Loucy (cell line): Measurements from ENCODE around the gene C10orf67.
"Not testable (repeated sequence)": the region's sequence is repeated elsewhere in the genome, so short reads cannot be mapped to it uniquely, and the experiment has no call there.

Experiments used
- H2AFZ ChIP-seq: fragments of 200-600 bp; sonication (generic); 2 replicates; pipeline ENCODE4 v1.6.0; 2016; ENCODE audit warnings: antibody characterized with exemption, mild to moderate bottlenecking, low read length, moderate library complexity
- H3F3A ChIP-seq: fragments of 200-600 bp; 2 replicates; pipeline ENCODE4 v1.6.0; 2016; ENCODE audit warnings: antibody characterized with exemption, low read depth, mild to moderate bottlenecking
- H3K27me3 ChIP-seq: fragments of 200-600 bp; sonication (generic); 2 replicates; pipeline ENCODE4 v1.6.1; 2014; ENCODE audit warnings: low read length, mild to moderate bottlenecking; ENCODE audit not compliant: insufficient read depth, poor library complexity, severe bottlenecking
- H3K36me3 ChIP-seq: fragments of 200-600 bp; sonication (generic); 2 replicates; pipeline ENCODE4 v1.6.1; 2016; ENCODE audit warnings: low read length; ENCODE audit not compliant: insufficient read depth
- H3K4me1 ChIP-seq: fragments of 200-600 bp; sonication (generic); 2 replicates; pipeline ENCODE4 v1.5.1; 2014; ENCODE audit warnings: low read length, mild to moderate bottlenecking; ENCODE audit not compliant: insufficient read depth, poor library complexity, severe bottlenecking
- H3K4me2 ChIP-seq: fragments of 200-600 bp; sonication (generic); 2 replicates; pipeline ENCODE4 v1.6.0; 2014; ENCODE audit warnings: antibody characterized with exemption, low read length, low read depth, mild to moderate bottlenecking; ENCODE audit not compliant: poor library complexity, severe bottlenecking
- H3K4me3 ChIP-seq: fragments of 200-600 bp; sonication (generic); 2 replicates; pipeline ENCODE4 v1.5.1; 2014; ENCODE audit warnings: low read length, mild to moderate bottlenecking, mixed read lengths; ENCODE audit not compliant: poor library complexity, severe bottlenecking
- H3K79me2 ChIP-seq: fragments of 200-600 bp; sonication (generic); 2 replicates; pipeline ENCODE4 v1.6.1; 2014; ENCODE audit warnings: low read length; ENCODE audit not compliant: insufficient read depth
- H3K9ac ChIP-seq: fragments of 200-600 bp; sonication (generic); 2 replicates; pipeline ENCODE4 v1.6.0; 2014; ENCODE audit warnings: mild to moderate bottlenecking, low read depth, low read length, moderate library complexity; ENCODE audit not compliant: poor library complexity, severe bottlenecking
- H3K9me2 ChIP-seq: fragments of 200-600 bp; sonication (generic); replicated peaks from 2 replicates; pipeline ENCODE4 v1.6.1; 2016; ENCODE audit warnings: low read depth, low read length, mixed read lengths
- H3K9me3 ChIP-seq: fragments of 200-600 bp; sonication (generic); 2 replicates; pipeline ENCODE4 v1.6.1; 2014; ENCODE audit warnings: mild to moderate bottlenecking, antibody characterized with exemption, low read length, low read depth; ENCODE audit not compliant: insufficient read depth
- H4K20me1 ChIP-seq: fragments of 200-600 bp; sonication (generic); 2 replicates; pipeline ENCODE4 v1.6.0; 2014; ENCODE audit warnings: antibody characterized with exemption, low read length, mild to moderate bottlenecking; ENCODE audit not compliant: insufficient read depth, poor library complexity, severe bottlenecking
- CTCF ChIP-seq: fragments of 200-600 bp; sonication (generic); conservative IDR thresholded peaks from 2 replicates; pipeline ENCODE4 v1.5.1; 2014; ENCODE audit warnings: mild to moderate bottlenecking, antibody characterized with exemption, low read length
- EZH2phosphoT487 ChIP-seq: fragments of 200-600 bp; IDR thresholded peaks from 2 replicates; pipeline ENCODE4 v1.6.1; 2018; ENCODE audit warnings: antibody characterized with exemption, mild to moderate bottlenecking, moderate library complexity, borderline replicate concordance

The C10orf67 gene

GRCh38 chr10:23280419-23281043, 64.1 kb downstream of the C10orf67 start:
- H3K27me3 ChIP-seq: no peaks in the 10 kb centered on the region
- TF ChIP-seq EZH2phosphoT487 (no peak), CTCF (no peak)
- no peaks in the 10 kb centered on the region for H3K36me3 ChIP-seq
- H3K4me2 ChIP-seq: no peak overlapping the region
- no peaks in the 10 kb centered on the region for H4K20me1 ChIP-seq
- no peaks in the 10 kb centered on the region for H3F3A ChIP-seq
- no peak overlapping the region for H3K4me3 ChIP-seq
- no peak overlapping the region for H2AFZ ChIP-seq
- H3K9me2 ChIP-seq: no peaks in the 10 kb centered on the region
- H3K79me2 ChIP-seq: no peaks in the 10 kb centered on the region
- no peak overlapping the region for H3K9ac ChIP-seq
- H3K9me3 ChIP-seq: no peaks in the 10 kb centered on the region
- H3K4me1 ChIP-seq: no peaks in the 10 kb centered on the region

- Histone ChIP-seq H3K9me3 (peaks cover 5% of the 10 kb centered on the region; the same call in 1 of the 2 replicates), H2AFZ (no peak overlapping the region), H3K9ac (no peak overlapping the region), H3K9me2 (no peaks in the 10 kb centered on the region), H3K79me2 (no peaks in the 10 kb centered on the region), H3K4me2 (no peak overlapping the region), H3K4me3 (no peak overlapping the region), H3K36me3 (no peaks in the 10 kb centered on the region), H3K4me1 (no peaks in the 10 kb centered on the region), H3K27me3 (no peaks in the 10 kb centered on the region), H3F3A (no peaks in the 10 kb centered on the region), H4K20me1 (no peaks in the 10 kb centered on the region)
- TF ChIP-seq EZH2phosphoT487 (no peak), CTCF (no peak)
Measured at GRCh38 chr10:23275355-23275754, 69.2 kb downstream of the C10orf67 start.

- H3K4me3 ChIP-seq, H3F3A ChIP-seq, H3K36me3 ChIP-seq, H3K79me2 ChIP-seq, H3K9me3 ChIP-seq, H2AFZ ChIP-seq, H3K4me2 ChIP-seq, H3K27me3 ChIP-seq, H3K9ac ChIP-seq, H4K20me1 ChIP-seq, H3K4me1 ChIP-seq, H3K9me2 ChIP-seq: not testable (repeated sequence)
Measured at GRCh38 chr10:23274179-23274578, 70.4 kb downstream of the C10orf67 start.

- no peak for TF ChIP-seq CTCF
- no peak for TF ChIP-seq EZH2phosphoT487
- Histone ChIP-seq H3K36me3 (no peaks in the 10 kb centered on the region), H3K4me2 (no peak overlapping the region), H3K79me2 (no peaks in the 10 kb centered on the region), H3K4me1 (no peaks in the 10 kb centered on the region), H3K27me3 (no peaks in the 10 kb centered on the region), H3F3A (no peaks in the 10 kb centered on the region), H3K9me2 (no peaks in the 10 kb centered on the region), H4K20me1 (no peaks in the 10 kb centered on the region), H2AFZ (no peak overlapping the region), H3K9ac (no peak overlapping the region), H3K4me3 (no peak overlapping the region), H3K9me3 (peaks cover 5% of the 10 kb centered on the region; the same call in 1 of the 2 replicates)
Measured at GRCh38 chr10:23270531-23270930, 74.1 kb downstream of the C10orf67 start.
